Osteocyte (in vitro differentiated cells): ENCODE measurements around the gene FAIM2. TPM values are rescaled to one million over a fixed set of nuclear protein-coding genes. Genes with fewer than 3 reads are reported as not detected.

Experiments used
- DNase-seq: peaks from one replicate; pipeline ENCODE4 v3.0.0; 2021; ENCODE audit warnings: mixed read lengths; ENCODE audit not compliant: unreplicated experiment; ENCODE audit errors: extremely low spot score
- H3K27ac Mint-ChIP-seq: one replicate; pipeline ENCODE4 v1.8.0; 2021; ENCODE audit warnings: mild to moderate bottlenecking, mixed read lengths; ENCODE audit not compliant: unreplicated experiment
- H3K27me3 Mint-ChIP-seq: one replicate; pipeline ENCODE4 v1.8.0; 2021; ENCODE audit warnings: mixed read lengths; ENCODE audit not compliant: unreplicated experiment
- H3K36me3 Mint-ChIP-seq: one replicate; pipeline ENCODE4 v1.8.0; 2021; ENCODE audit warnings: mixed read lengths; ENCODE audit not compliant: unreplicated experiment
- H3K4me1 Mint-ChIP-seq: one replicate; pipeline ENCODE4 v1.8.0; 2021; ENCODE audit warnings: mixed read lengths; ENCODE audit not compliant: unreplicated experiment
- H3K4me3 Mint-ChIP-seq: one replicate; pipeline ENCODE4 v1.8.0; 2021; ENCODE audit warnings: mild to moderate bottlenecking, moderate library complexity, mixed read lengths; ENCODE audit not compliant: unreplicated experiment
- H3K9me3 Mint-ChIP-seq: one replicate; pipeline ENCODE4 v1.8.0; 2021; ENCODE audit warnings: mixed read lengths; ENCODE audit not compliant: unreplicated experiment
- CTCF ChIP-seq: fragments of 200-600 bp; sonication (generic); IDR thresholded peaks from 2 replicates; pipeline ENCODE4 v1.5.0; 2021; ENCODE audit warnings: antibody characterized with exemption, mild to moderate bottlenecking, moderate library complexity
- long read RNA-seq: library from polyadenylated mRNA; unstranded; transcript quantifications from one replicate; pipeline ENCODE4 v2.0.0, GENCODE V29; 2021
- total RNA-seq: library from RNA; stranded (reverse); gene quantifications from 2 replicates; pipeline ENCODE4 v1.2.1, GENCODE V29; 2021

The FAIM2 gene
- 1.4 and 1.5 TPM in 2 replicates for total RNA-seq
- long read RNA-seq = 0 reads

GRCh38 chr12:49903700-49904423 is at the start of gene FAIM2:
FAIM2 (minus strand) TSS chr12:49903900; CDS start chr12:49903792, 108 bp downstream.
- Mint-ChIP-seq H3K27ac (peak within 1 kb of the TSS; percentile 64), H3K36me3 (no peaks in the 10 kb centered on the region), H3K4me3 (peak within 1 kb of the TSS; percentile 77), H3K27me3 (no peaks in the 10 kb centered on the region), H3K4me1 (peaks cover 11% of the 10 kb centered on the region), H3K9me3 (no peaks in the 10 kb centered on the region)
- no peak for TF ChIP-seq CTCF
- DNase-seq = no peak

GRCh38 chr12:49953151-49953550 is 49.5 kb upstream of the FAIM2 start:
- Mint-ChIP-seq H3K9me3 (no peaks in the 10 kb centered on the region), H3K27ac (no peak overlapping the region), H3K36me3 (no peaks in the 10 kb centered on the region), H3K4me3 (no peak overlapping the region), H3K27me3 (no peaks in the 10 kb centered on the region), H3K4me1 (no peaks in the 10 kb centered on the region)
- TF ChIP-seq CTCF = no peak
- DNase-seq = no peak

DNA sequence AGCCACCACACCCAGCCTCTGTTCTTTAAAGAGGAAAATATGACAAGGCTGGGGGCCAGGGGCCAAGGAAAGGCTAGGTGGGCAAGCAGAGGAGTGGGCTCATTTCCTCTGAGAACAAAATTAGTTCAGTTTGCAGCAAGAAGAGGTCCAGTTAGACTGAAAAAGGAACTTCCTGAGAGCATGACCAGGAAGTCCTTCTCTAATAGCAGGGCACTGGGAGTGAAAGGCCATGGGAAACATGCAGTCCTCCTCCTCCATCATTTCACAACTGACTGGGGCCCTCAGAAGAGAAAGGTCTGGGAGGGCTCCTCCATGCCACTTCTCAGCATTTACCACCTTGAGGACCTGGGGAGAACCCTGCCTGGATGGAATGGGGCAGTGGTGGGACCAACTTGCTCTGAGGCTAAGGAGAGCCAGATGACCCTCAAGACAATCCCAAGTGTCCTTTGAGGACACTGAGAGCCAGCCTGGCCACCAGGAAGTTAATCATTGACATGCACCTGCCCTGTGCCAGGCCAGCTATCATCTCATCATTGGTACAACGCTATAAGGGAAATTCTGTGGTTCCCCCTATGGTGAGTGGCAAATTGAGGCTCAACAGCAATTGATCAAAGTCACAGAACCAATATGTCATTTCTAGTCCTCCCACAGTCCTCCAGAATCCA is 48.8 kb upstream of the FAIM2 start:
- no peaks in the 10 kb centered on the region for H3K9me3 Mint-ChIP-seq
- no peaks in the 10 kb centered on the region for H3K27me3 Mint-ChIP-seq
- DNase-seq = no peak
- no peak overlapping the region for H3K27ac Mint-ChIP-seq
- no peaks in the 10 kb centered on the region for H3K4me1 Mint-ChIP-seq
- no peak overlapping the region for H3K4me3 Mint-ChIP-seq
- no peak for TF ChIP-seq CTCF
- H3K36me3 Mint-ChIP-seq = no peaks in the 10 kb centered on the region

DNA sequence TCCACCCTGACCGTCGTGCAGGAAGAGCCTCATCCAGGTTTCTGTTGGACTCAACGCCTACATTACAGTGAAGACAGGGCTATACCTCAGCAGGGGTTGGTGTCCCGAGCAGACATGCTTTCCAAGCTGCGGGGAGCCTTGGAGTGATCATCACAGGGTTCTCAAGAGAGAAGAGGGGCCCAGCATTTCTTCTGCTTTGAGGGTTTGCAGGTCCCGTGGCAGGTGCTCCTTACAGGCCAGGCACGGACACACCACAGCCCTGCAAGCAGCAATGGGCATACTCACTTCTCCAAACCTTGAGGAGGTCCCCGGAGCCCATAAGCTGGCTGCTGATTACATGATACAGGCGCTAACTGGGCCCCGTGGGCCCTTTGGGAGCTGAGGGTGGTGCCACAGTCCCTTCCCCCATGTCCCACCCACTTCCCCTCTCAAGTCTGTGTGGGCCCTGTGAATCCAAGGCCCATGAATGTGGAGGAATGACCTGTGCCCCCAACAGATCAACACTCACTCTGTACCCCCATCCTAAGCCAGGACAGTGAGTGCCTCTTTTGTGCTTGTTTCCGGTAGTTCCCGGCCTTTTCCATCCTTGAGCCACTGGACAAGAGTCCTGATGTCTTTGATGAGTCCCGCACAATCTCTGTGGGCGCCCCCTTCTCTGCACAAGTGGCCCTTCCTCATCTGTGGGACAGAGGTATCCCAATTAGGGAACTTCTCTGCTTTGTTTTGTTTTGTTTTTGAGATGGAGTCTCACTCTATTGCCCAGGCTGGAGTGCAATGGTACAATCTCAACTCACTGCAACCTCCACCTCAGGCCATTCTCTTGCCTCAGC is 47.9 kb upstream of the FAIM2 start:
- no peak for DNase-seq
- Mint-ChIP-seq H3K4me1 (no peaks in the 10 kb centered on the region), H3K27me3 (no peaks in the 10 kb centered on the region), H3K36me3 (no peaks in the 10 kb centered on the region), H3K9me3 (no peaks in the 10 kb centered on the region), H3K4me3 (no peak overlapping the region), H3K27ac (no peak overlapping the region)
- no peak for TF ChIP-seq CTCF
